HL-60/S4 (cell line): ENCODE results near the gene FRMD4A.
"Not testable (repeated sequence)": the region's sequence is repeated elsewhere in the genome, so short reads cannot be mapped to it uniquely, and the experiment has no call there.

Experiments used
- in situ Hi-C: fragments of 300-500 bp; cut with MboI; formaldehyde crosslinking; loops from 2 replicates; pipeline ENCODE4 v1.14.3; 2022; ENCODE audit warnings: low sequenced_read_pairs

FRMD4A gene

DNA sequence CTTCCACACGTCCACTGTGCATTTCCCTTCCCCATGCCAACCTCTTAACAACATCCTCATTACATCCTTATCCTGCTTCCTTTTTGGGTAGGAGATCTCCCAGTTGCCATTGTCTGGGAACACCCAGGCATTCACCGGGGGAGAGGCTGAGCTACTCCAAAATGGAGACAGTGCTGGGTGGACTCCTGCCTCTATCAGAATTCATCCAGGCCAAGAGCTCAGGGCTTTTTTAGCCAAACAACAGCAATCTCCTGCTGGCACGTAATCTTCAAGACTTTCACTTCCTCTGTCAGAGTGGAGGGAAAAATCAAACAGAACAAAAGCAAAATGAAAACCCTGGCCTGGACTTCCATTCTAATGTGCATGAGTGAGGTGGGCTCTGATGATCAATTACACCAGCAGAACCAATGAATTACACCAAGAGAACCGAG lies 499.0 kb downstream of the FRMD4A start:
- in situ Hi-C loops, result no loop called here

DNA sequence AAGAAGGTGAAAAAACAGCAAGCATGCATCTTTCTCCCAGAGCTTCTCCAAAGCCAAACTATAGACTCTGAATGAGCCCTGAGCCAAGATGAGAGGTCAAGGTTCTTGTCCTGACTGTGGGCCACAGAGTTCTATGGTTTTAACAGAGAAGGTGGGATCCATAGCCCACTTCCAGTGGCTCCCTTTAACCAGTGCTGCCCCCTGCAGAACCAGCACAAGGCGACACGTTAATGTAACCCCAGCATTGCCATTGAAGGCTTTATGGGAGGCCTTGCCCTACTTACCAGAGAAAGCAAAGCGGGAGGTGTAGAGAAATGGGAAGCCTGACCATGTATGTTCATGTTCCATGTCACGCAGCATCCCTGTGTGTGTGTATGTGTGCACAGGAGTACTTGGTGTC lies 500.3 kb downstream of the FRMD4A start:
- in situ Hi-C loops, result no loop called here

DNA sequence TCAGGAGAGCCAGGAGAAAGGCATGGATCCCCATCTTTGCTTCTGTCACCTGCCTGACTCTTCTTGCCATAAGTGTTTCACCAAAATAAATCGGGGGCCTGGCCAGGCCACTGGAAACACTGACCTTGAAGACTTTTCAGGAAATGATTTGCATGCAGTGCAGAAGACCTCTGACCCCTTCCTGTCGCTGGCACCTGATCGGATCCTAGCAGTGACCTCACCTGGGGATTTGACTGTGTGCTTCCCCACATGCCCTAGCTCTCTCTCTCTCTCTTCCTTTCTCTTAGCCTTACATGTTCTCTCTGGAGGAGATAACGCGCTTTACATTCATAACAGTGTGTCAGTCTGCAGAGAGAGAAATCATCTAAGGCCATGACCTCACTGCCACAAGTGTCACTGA lies 500.9 kb downstream of the FRMD4A start:
- in situ Hi-C loops, result no loop called here

DNA sequence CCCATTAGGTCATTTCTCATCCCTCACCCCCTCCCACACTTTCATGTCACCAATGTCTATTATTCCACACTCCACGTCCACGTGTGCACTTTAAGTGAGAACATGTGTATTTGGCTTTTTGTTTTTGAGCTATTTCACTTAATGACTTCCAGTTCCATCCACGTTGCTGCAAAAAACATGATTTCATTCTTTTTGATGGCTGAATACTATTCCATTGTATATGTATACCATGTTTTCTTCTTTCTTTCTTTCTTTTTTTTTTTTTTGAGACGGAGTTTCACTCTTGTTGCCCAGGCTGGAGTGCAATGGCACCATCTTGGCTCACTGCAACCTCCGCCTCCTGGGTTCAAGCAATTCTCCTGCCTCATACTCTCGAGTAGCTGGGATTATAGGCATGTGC lies 502.4 kb downstream of the FRMD4A start:
- in situ Hi-C loops, result not testable (repeated sequence)

DNA sequence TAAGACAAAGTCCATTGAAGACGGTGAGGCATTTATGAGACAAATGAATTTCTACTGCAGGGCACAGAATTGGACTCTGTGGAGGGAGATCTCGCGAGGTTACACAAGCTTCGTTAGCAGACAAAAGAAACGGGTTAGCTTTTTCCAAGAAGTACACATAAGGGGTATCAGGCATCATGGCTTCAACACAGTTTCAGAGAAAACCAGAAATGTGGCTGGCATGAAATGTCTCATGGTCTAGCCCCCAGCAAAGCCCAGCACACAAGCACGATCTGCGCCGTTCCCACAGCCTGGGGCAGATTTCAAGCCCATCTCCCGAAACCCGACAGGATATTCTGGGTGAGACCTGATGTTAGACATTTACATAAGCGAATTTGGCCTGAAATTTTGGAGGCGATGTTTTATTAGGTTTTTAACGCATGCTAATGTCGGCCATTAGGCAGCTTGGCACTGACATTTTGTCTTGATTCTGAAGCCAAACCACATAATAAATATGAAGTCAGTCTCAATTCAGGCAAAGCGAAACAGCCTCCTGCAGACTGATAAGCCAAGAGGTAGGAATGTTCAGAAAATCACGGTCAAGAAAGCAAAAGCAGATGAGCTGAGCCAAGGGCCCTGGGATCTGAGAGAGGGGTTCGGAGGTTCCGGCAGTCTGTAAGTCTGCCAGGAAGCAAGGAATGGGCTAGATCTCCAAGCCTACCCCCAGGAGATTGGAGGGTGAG lies 503.5 kb downstream of the FRMD4A start:
- in situ Hi-C loops, result no loop called here

DNA sequence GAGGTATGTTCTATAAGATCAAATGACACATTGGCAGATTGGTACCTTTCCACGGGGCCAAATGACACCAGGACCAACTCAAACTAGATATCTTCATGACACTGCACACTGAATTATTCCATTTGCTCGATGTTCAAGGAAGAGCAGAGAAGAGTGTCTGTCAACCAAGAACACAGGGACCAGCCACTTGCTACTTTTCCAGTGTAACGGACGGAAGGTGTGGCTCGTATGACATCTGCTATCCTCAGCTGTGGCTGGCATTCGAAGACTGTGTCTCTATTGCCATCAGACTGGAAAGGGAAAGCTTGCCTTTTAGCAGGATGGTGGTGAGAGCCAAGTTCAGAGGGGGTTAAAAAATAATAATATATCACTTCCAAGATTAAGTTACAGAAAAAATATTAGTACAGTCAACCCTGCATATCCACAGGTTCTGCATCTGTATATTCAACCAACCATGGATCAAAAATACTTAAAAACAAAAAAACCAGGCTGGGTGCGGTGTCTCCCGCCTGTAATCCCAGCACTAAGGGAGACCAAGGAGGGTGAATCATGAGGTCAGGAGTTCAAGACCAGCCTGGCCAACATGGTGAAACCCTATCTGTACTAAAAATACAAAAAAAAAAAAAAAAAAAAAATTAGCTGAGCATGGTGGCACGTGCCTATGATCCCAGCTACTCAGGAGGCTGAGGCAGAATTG lies 506.9 kb downstream of the FRMD4A start:
- in situ Hi-C loops, result no loop called here

DNA sequence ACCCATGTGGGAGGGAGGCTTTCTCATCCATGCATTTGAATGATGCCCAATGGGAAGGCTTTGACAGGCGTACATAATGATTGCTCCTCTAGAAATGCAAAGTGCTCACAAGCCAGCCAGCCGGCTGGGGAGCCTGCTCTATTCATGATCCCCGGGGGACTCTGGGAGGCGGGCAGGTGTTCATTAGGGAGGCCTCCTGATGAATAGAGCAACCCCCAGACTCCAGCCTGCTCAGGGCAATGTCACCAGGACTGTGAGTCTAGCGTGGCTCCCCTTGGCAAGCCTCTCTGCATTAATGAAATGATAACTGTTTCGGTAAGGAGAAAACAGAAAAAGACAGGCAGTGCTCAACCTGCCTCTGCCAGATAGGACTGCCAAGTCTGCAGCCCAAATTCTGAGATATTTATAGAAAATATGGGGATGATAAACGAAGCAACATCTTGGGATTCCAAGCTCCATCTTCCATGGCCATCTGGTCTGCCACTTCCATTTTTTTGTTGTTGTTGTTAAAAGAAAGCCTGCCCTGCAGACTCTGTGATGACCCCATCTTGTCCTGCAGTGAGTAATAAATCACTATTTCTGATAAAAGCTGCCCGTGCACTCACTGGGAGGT lies 507.5 kb downstream of the FRMD4A start:
- in situ Hi-C loops, result no loop called here

DNA sequence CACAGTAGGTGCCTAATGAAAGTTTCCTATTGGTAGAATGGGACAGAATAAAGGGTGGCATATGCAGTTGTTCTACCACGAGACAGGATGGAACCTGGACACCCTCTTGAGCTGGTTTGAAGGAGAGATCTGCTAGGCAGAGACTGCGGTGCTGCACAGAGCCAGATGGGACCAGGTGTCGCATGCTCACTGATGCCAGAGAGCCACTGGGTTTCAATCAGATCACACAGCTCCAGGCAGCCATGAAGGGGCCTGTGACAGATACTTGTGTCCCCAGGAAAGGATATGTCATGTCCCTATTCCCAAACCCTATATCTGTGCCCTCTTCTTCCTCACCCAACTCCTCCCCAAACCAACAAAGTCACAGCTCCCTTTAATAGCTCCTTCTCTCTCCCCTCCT lies 508.2 kb downstream of the FRMD4A start:
- in situ Hi-C loops, result no loop called here

DNA sequence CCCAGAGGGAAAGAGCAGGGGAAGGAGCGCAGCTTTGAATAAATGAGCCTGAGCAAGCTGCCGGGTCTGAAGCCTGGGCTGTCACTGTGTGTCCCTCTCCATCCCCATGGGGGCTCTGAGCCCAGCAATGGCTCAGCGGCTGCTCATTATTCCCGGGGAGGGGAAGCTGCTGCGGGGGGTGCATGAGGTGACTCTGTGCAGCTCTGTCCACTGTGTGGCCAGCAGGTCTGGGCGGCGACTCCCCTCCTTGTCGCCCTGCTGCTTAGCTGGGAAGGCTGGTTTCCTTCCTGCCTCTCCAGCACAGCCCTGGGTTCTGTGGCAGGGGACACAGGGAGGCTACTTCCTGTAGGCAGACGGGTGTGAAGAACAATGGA lies 509.8 kb downstream of the FRMD4A start:
- in situ Hi-C loops, result no loop called here

DNA sequence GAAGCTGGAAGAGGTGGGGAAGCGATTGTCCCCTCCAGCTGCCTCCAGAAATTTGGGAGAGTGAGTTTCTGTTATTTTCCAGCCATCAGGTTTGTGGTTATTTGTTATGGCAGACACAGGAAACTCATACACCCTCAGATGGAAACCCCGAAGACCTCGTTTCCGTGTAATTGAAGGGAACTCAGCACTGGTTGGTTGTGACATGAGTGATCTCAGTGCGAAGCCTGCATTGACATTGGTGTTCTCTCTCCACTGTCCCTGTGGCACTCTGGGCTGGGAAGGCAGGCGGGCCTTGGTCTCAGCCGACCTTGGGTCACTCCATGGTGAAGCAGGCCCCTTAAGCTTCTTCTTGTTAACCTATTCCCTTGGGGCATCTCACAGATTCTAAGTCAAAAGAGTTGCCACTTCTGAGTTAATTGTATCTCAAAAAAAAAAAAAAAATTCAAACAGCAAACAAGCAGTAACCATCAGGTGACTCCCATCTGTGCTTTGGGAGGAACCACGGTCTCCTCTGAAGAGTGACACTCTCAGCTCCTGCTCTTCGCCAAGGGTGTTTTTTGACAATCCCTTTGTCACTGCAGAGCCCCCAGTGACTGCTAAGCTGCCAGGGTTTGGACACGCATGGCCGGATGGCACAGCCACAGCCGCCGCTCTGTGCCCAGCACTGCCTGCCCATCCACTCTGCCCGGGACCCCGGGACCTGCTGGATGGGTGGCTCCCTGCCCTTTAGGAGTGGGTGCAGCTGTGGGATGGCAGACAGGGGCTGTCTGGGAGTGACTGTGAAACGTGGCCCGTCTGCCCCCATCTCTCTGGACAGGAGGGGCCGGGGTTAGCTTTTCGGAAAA lies 510.4 kb downstream of the FRMD4A start:
- in situ Hi-C loops, result no loop called here

DNA sequence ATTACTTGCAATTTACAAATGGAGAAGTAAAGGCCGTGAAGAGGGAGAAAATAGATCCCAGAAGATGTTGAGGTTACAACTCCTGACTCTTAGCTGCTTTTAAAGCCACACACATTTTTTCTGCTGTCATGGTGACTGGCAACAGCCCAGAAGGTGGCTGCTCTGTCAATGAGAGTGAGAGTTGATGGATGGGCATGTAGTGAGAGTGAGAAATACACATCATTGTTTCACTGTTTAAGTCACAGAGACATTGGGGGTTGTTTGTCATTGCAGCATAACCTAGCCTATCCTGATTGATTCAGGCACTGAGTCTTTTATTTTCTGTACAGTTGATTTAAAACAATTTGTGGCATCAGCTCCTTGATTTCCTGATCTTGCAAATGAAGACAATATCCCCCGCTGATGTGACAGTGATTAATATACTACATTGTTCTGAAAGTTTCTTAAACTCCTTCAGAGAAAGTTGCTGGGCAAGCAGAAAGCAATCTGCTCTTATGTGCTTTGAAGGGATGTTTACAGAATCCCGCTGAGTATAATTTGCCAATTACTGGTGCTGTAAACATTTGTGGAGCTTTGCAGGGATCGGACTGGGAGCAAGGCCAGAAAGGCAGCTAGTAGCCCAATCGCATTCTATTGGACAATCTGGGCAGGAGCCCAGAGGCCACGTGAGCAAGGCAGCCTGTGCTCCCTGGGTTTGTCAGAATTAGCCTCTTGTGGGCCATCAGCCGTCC lies 514.4 kb downstream of the FRMD4A start:
- in situ Hi-C loops, result no loop called here

DNA sequence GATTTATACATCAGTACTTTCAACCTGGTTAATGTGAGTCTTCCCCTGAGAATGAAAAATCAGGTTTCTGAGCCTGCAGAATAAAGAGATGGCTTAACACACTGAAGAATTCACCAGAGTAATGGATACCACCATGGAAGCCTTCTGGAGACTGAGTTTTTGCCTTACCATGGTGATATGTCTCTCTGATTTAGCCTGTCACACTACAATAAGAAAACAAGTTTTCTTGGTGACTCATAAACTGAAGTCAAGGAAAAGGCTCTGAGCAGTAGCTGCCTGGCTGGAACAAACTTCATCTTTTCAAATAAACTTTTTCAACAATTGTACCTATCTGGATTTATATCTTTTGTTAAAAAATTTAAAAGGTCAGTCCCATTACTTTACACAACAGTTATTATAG lies 515.0 kb downstream of the FRMD4A start:
- in situ Hi-C loops, result no loop called here

DNA sequence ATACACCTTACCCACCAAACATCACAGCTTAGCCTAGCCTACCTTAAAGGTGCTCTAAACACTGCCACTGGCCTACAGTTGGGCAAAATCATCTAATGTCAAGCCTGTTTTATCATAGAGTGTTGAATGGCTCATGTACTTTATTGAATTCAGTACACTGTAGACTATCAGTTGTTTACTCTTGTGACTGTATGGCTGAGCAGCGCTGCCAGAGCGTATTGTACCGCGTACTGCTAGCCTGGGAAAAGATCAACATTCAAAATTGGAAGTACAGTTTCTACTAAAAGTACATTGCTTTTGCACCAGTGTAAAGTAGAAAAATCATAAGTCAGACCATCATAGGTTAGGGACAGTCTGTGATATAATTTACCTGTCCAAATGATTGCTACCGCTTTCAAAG lies 517.2 kb downstream of the FRMD4A start:
- in situ Hi-C loops, result no loop called here

DNA sequence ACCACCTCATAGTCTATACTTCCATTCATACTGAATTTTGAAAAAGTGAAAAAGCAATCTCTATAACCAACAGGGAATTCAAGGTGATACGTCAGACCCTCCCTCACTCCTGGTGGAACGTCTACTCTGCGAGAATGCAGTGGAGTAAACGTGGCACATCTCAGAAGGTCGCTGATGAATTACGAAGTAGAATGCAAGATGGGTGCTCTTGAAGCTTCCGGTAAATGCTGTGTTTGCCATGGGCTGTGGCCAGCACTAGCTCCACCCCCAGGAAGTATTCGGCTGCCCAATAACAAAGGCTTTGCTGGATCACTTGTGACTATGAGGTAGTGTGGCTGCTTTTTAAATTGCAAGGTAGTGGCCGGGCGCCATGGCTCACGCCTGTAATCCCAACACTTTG lies 517.9 kb downstream of the FRMD4A start:
- in situ Hi-C loops, result no loop called here

DNA sequence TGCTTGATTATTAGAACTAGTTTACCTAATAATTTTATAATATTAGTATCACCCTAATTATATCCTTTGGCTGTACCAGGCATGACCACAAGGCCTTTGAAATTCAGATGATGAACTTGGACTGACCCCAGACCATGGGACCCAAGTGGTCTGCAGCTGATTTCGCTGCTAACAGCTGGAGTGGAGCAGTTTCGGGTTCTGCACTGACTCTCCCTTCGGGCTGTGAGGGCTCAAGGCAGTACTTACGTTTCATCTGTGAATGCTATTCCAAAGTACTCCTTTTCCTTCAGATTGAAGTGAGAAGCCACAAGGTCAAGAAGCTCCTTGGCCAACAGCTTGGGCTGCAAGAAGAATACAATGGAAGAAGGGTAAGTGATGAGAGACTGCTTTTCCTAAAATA lies 520.2 kb downstream of the FRMD4A start:
- in situ Hi-C loops, result no loop called here

DNA sequence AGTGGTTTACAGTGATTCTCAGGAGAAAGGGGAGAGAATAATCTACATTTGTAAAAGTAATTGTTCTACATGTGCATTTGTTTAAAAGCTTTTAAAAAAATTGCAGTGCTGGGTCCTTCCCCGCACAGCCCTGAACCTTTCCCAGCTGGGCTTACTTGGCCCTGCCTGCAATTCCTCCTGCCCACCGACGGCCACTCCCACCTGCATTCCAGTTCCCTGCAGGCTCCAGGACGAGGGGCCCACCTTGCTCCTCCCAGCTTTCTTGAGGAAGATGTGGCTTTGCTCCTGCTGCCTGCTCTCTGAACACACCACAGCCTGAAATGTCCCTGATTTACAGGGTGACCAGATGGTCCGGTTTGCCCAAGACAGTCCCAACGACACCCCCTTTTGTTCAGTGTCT lies 521.3 kb downstream of the FRMD4A start:
- in situ Hi-C loops, result no loop called here

DNA sequence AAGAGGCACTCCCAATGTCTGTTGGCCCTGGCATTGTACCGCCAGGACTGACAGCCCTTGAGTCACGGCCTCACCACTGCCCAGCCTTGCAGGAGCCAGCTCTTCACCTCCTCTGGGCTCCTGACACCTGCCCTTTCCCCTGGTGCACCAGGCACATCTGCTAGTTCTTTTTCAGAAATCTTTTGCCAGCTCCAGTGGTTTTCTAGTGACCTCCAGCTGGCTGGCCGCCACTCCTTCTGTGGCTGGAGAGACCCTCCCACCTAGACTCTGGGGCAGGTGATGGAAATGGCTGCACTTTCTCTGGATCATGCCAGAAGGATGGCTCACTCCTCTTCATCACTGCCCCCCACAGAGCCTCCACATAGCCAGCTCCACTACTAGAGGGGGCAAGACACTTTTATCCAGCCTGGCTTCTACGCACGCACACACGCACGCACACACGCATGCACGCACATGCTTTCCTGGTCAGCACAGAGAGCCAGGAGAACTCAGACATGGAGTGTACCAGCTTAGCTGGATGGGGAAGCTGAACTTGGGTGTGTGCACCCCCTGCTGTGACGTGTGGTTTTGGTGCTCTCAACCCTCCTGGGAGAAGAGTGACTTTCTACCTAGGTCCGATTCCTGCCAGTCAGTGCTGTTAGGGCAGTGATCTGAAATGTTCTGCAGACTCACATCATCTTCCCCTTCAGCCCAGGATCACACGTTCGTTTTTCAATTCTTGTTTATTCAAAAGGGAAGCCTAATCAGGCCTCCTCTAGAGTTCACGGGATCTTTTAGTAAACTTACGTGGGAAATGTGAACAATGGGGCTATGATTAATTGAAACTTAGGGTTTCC lies 522.0 kb downstream of the FRMD4A start:
- in situ Hi-C loops, result no loop called here

DNA sequence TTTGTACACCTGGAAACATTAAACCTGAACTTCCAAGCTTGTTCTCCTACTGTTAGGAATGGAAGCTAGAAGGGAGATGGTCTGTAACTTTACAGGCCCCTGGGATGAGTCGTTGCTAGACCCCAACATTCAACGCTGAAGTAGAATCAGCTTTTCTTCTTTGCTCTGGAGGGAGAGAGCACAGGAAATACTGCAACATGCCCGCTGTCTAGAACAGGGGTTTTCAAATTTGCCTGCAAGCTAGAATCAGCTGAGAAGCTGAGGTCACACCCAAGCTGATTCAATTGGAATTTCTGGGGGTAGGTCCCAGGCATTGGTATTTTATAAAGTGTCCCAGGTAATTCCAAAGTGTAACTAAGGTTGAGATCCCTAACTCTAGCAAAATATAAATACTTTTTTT lies 524.3 kb downstream of the FRMD4A start:
- in situ Hi-C loops, result no loop called here

DNA sequence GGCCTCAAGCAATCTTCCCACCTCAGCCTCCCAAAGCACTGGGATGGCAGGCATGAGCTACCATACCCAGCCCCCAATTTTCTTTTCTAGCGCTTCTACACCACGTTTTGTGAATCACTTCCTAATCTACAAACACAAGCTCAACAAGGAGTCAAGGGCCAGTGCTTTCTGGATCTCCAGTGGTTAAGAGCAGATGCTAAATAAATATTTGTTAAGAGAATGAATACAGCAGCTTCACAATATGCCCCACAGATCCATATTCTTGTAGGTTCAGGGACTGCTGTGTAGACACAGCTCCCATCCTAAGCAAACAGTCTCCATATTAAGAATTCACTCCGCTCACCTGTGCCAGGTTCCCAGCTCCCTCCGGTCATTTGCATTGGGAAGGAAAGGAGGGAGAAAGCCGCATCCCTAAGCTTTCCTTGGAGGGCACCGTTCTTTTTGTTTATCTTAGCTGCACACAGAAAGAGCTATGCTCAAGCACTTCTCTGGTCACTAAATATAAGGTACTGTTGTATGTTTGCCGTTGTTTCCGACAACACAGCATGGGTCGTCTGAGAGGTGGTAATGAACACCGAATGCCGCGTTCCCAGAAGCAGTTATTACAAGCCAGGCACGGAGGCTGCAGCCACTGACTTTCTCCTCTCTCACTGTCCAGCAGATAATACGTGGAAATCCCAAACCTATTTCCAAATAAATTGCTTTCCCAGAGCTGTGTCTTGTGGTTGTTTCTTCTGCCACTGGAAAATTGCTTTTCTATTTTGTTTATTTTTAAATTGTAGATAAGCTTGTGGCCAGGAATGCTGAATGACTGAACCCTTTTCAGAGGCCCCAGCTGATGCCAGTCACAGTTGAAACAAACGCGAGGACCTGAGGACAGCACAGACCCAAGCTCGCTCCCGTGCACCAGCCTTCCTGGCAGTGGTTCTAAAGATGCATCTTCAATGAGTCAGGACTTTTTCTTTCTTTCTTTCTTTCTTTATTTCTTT lies 526.9 kb downstream of the FRMD4A start:
- in situ Hi-C loops, result no loop called here
